Neural crest cell (in vitro differentiated cells): ENCODE measurements around the gene SIM2. TPM values are rescaled to one million over a fixed set of nuclear protein-coding genes. Genes with fewer than 3 reads are reported as not detected.

ENCODE experiments used
- DNase-seq: peaks from one replicate; pipeline ENCODE4 v3.0.0; 2021; ENCODE audit warnings: low read depth, mixed read lengths, low spot score
- H3K27ac Mint-ChIP-seq: one replicate; pipeline ENCODE4 v1.8.0; 2021; ENCODE audit warnings: mild to moderate bottlenecking, mixed read lengths; ENCODE audit not compliant: unreplicated experiment
- H3K27me3 Mint-ChIP-seq: 2 replicates; pipeline ENCODE4 v1.8.0; 2021; ENCODE audit warnings: low read depth, mild to moderate bottlenecking, mixed read lengths
- H3K36me3 Mint-ChIP-seq: 2 replicates; pipeline ENCODE4 v1.8.0; 2021; ENCODE audit warnings: low read depth, mild to moderate bottlenecking, mixed read lengths
- H3K4me1 Mint-ChIP-seq: 2 replicates; pipeline ENCODE4 v1.8.0; 2021; ENCODE audit warnings: mixed read lengths
- H3K4me3 Mint-ChIP-seq: one replicate; pipeline ENCODE4 v1.8.0; 2021; ENCODE audit warnings: mild to moderate bottlenecking, mixed read lengths
- H3K9me3 Mint-ChIP-seq: 2 replicates; pipeline ENCODE4 v1.8.0; 2021; ENCODE audit warnings: mixed read lengths
- total RNA-seq: library from RNA; stranded (reverse); gene quantifications from 2 replicates; pipeline ENCODE4 v1.2.1, GENCODE V29; 2021
- TF ChIP-seq, protein P1 (sequence below): fragments of 200-600 bp; sonication (generic); conservative IDR thresholded peaks from 2 replicates; pipeline ENCODE4 v1.5.0; 2021; ENCODE audit warnings: antibody characterized with exemption, mild to moderate bottlenecking

The SIM2 gene
- total RNA-seq, 1 donor from 2014 or later: not detected

DNA sequence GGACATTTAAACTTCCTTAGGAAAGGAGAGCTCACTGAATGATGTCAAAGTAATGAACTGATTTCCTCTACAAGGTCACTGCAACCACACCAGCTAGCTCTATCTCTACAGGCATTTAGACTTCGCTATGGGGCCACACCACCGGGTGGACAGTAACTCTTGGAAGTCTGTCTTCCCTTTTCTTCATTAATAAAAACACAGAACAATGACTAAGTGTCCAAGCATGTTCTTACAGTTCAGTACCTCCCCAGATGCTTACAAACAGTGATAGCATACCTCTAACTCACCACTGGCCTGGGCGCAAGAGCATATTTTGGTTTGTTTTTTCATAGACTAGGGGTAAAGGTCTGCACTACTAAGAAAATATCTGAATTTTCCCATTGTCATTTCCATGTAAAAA lies 54.6 kb downstream of the SIM2 start:
- Mint-ChIP-seq H3K4me3 (no peak overlapping the region), H3K27me3 (peaks cover 18% of the 10 kb centered on the region), H3K4me1 (peaks cover 73% of the 10 kb centered on the region), H3K9me3 (no peaks in the 10 kb centered on the region), H3K36me3 (peaks cover 6% of the 10 kb centered on the region), H3K27ac (no peak overlapping the region)
- TF ChIP-seq, protein P1, sequence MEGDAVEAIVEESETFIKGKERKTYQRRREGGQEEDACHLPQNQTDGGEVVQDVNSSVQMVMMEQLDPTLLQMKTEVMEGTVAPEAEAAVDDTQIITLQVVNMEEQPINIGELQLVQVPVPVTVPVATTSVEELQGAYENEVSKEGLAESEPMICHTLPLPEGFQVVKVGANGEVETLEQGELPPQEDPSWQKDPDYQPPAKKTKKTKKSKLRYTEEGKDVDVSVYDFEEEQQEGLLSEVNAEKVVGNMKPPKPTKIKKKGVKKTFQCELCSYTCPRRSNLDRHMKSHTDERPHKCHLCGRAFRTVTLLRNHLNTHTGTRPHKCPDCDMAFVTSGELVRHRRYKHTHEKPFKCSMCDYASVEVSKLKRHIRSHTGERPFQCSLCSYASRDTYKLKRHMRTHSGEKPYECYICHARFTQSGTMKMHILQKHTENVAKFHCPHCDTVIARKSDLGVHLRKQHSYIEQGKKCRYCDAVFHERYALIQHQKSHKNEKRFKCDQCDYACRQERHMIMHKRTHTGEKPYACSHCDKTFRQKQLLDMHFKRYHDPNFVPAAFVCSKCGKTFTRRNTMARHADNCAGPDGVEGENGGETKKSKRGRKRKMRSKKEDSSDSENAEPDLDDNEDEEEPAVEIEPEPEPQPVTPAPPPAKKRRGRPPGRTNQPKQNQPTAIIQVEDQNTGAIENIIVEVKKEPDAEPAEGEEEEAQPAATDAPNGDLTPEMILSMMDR: no peak
- no peak for DNase-seq

DNA sequence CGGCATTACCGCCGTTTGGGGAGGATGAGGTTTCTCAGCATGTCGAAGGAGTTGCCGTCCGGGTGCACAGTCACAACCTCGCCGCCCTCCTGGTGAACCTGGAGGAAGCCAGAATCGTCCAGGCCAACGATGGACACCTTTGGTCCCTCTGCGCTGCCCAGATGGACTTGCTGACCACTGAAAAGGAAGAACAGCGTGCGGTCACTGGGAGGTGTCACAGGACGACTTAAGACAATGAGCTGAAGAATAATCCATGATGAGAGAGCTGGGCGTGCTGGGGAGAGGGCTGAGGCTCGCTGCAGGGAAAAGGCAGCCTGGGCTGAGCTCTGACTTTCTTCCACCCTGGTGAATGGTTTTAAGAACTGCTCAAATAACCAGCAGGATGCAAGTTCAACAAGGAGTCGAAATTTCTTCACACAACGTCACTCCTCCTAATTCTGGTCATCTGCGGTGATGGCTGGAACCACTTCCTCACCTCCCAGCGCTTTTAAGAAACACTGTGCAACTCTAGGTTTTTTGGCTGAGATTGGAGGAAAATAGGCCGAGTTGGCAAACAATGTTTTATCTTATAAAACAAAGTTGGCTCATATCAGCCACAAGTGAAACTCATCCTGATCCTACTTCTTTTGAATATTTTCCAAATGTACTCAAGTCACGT lies 55.5 kb downstream of the SIM2 start:
- Mint-ChIP-seq H3K4me3 (no peak overlapping the region), H3K4me1 (peaks cover 65% of the 10 kb centered on the region)

GRCh38 chr21:36756527-36756926 lies 57.6 kb downstream of the SIM2 start:
- Mint-ChIP-seq H3K4me3 (no peak overlapping the region), H3K9me3 (no peaks in the 10 kb centered on the region), H3K27ac (peak overlapping the region; percentile 58), H3K4me1 (peaks cover 46% of the 10 kb centered on the region), H3K27me3 (no peaks in the 10 kb centered on the region), H3K36me3 (peaks cover 6% of the 10 kb centered on the region)
- TF ChIP-seq, protein P1: no peak
- no peak for DNase-seq

More for the DNA sequence above, 55.5 kb downstream of the SIM2 start:
- Mint-ChIP-seq H3K27ac (no peak overlapping the region), H3K36me3 (peaks cover 6% of the 10 kb centered on the region), H3K27me3 (peaks cover 11% of the 10 kb centered on the region), H3K9me3 (no peaks in the 10 kb centered on the region)
- TF ChIP-seq, protein P1: no peak
- DNase-seq: no peak

DNA sequence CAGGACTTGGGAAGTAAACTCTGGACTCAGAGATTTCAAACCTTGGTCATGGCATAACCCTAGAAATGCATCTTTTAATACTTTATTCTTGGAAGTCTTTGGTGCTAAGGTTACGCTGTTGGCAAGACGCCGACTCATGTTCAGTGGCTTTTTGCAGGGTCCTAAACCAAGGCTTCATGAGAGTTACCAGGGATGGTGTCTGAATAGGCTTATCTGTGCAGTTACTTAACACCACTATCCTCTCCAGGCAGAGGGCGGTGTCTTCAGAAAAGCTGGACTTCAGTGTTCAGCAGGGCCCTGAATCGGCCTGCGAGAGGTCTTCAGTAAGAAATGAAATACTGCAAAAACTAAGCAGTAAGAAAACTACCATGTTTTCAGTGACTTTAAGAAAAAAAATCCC lies 58.3 kb downstream of the SIM2 start:
- TF ChIP-seq, protein P1: no peak
- H3K27ac Mint-ChIP-seq: no peak overlapping the region

GRCh38 chr21:36759348-36760083 lies 60.6 kb downstream of the SIM2 start:
- H3K36me3 Mint-ChIP-seq: peaks cover 3% of the 10 kb centered on the region
- no peaks in the 10 kb centered on the region for H3K9me3 Mint-ChIP-seq
- no peaks in the 10 kb centered on the region for H3K27me3 Mint-ChIP-seq
- peaks cover 24% of the 10 kb centered on the region for H3K4me1 Mint-ChIP-seq
- H3K27ac Mint-ChIP-seq: no peak overlapping the region
- no peak overlapping the region for H3K4me3 Mint-ChIP-seq
- TF ChIP-seq, protein P1: no peak
- DNase-seq: no peak

More for the DNA sequence above, 58.3 kb downstream of the SIM2 start:
- DNase-seq: no peak
- no peak overlapping the region for H3K4me3 Mint-ChIP-seq
- peaks cover 6% of the 10 kb centered on the region for H3K36me3 Mint-ChIP-seq
- H3K27me3 Mint-ChIP-seq: no peaks in the 10 kb centered on the region
- H3K9me3 Mint-ChIP-seq: no peaks in the 10 kb centered on the region
- H3K4me1 Mint-ChIP-seq: peaks cover 39% of the 10 kb centered on the region
